Neutrophil (primary cell): ENCODE results near the gene LRRC72.
"Not testable (repeated sequence)": the region's sequence is repeated elsewhere in the genome, so short reads cannot be mapped to it uniquely, and the experiment has no call there.

Experiments used
- H3K27ac ChIP-seq: fragments of 200-600 bp; sonication (generic); 2 replicates; pipeline ENCODE4 v1.5.1; 2016; ENCODE audit warnings: mild to moderate bottlenecking, moderate library complexity
- H3K27me3 ChIP-seq: fragments of 200-600 bp; sonication (generic); 2 replicates; pipeline ENCODE4 v1.6.0; 2016; ENCODE audit warnings: mild to moderate bottlenecking
- H3K36me3 ChIP-seq: fragments of 200-600 bp; sonication (generic); 2 replicates; pipeline ENCODE4 v1.5.1; 2017
- H3K4me1 ChIP-seq, 2 experiments: fragments of 200-600 bp in 1 of 2; sonication (generic) in 1 of 2; 1 replicate in 1 of 2; 2 replicates in 1 of 2; pipeline versions ENCODE4 v1.5.1 to v1.6.1; 2013 to 2016; ENCODE audit warnings: low read depth in 1 of 2, low read length in 1 of 2, mild to moderate bottlenecking in 1 of 2, moderate library complexity in 1 of 2; ENCODE audit not compliant: control insufficient read depth in 1 of 2, insufficient read depth in 1 of 2
- H3K4me3 ChIP-seq, 2 experiments: fragments of 200-600 bp in 1 of 2; sonication (generic) in 1 of 2; 1 replicate in 1 of 2; 2 replicates in 1 of 2; pipeline ENCODE4 v1.5.1; 2013 to 2016; ENCODE audit warnings: low read depth in 1 of 2, low read length in 1 of 2, mild to moderate bottlenecking in 1 of 2, moderate library complexity in 1 of 2
- H3K9me3 ChIP-seq: fragments of 200-600 bp; sonication (generic); 2 replicates; pipeline ENCODE4 v1.5.1; 2016
- CTCF ChIP-seq: fragments of 200-600 bp; sonication (generic); IDR thresholded peaks from 2 replicates; pipeline ENCODE4 v1.5.1; 2016; ENCODE audit warnings: antibody characterized with exemption

The LRRC72 gene

GRCh38 chr7:16514271-16514670, 12.4 kb upstream of the LRRC72 start:
- H3K36me3 ChIP-seq, result no peaks in the 10 kb centered on the region
- no peaks in the 10 kb centered on the region for H3K9me3 ChIP-seq
- no peak for TF ChIP-seq CTCF
- H3K27me3 ChIP-seq, result no peaks in the 10 kb centered on the region
- no peak overlapping the region for H3K4me3 ChIP-seq
- H3K27ac ChIP-seq, result no peak overlapping the region
- no peaks in the 10 kb centered on the region for H3K4me1 ChIP-seq

- Histone ChIP-seq H3K36me3 (no peaks in the 10 kb centered on the region), H3K27ac (no peak overlapping the region), H3K4me3 (no peak overlapping the region), H3K4me1 (no peaks in the 10 kb centered on the region), H3K27me3 (no peaks in the 10 kb centered on the region), H3K9me3 (no peaks in the 10 kb centered on the region)
- no peak for TF ChIP-seq CTCF
These were observed 11.9 kb upstream of the LRRC72 start for GRCh38 chr7:16514729-16515128.

GRCh38 chr7:16515785-16516685, 10.6 kb upstream of the LRRC72 start:
- no peaks in the 10 kb centered on the region for H3K36me3 ChIP-seq
- H3K4me3 ChIP-seq, result no peak overlapping the region
- H3K27me3 ChIP-seq, result no peaks in the 10 kb centered on the region
- H3K9me3 ChIP-seq, result no peaks in the 10 kb centered on the region
- TF ChIP-seq CTCF, result no peak
- H3K27ac ChIP-seq, result no peak overlapping the region
- H3K4me1 ChIP-seq, result no peaks in the 10 kb centered on the region

- not testable (repeated sequence) for H3K27ac ChIP-seq, H3K4me1 ChIP-seq, H3K4me3 ChIP-seq, H3K27me3 ChIP-seq, H3K9me3 ChIP-seq, H3K36me3 ChIP-seq
These were observed 6.6 kb upstream of the LRRC72 start for GRCh38 chr7:16519985-16520384.

GRCh38 chr7:16524332-16524731, 2.3 kb upstream of the LRRC72 start:
- Histone ChIP-seq H3K36me3 (no peaks in the 10 kb centered on the region), H3K27ac (no peak overlapping the region), H3K9me3 (no peaks in the 10 kb centered on the region), H3K4me1 (no peaks in the 10 kb centered on the region), H3K27me3 (no peaks in the 10 kb centered on the region), H3K4me3 (no peak overlapping the region)
- TF ChIP-seq CTCF, result no peak

GRCh38 chr7:16528520-16528919, 1.9 kb downstream of the LRRC72 start:
- Histone ChIP-seq H3K4me3 (no peak overlapping the region), H3K9me3 (no peaks in the 10 kb centered on the region), H3K36me3 (no peaks in the 10 kb centered on the region), H3K4me1 (no peaks in the 10 kb centered on the region), H3K27me3 (no peaks in the 10 kb centered on the region), H3K27ac (no peak overlapping the region)
- TF ChIP-seq CTCF, result no peak
